B cell (primary cell): ENCODE data around the gene IRF1. TPM values are rescaled to one million over a fixed set of nuclear protein-coding genes. Genes with fewer than 3 reads are reported as not detected.

ENCODE experiments used
- ATAC-seq: fragments of 200-7000 bp; cut with Tn5 transposase; one replicate; pipeline ENCODE4 v1.10.0; 2021; ENCODE audit warnings: low read depth, mild to moderate bottlenecking, moderate number of reproducible peaks, moderate library complexity
- CTCF ChIA-PET: fragments of 350-600 bp; sonication (Branson Sonifier 250); formaldehyde crosslinking; loops from one replicate; lab custom pipeline; 2021; ENCODE audit warnings: antibody characterized with exemption, inconsistent platforms; lab: Charles Lee
- POLR2A ChIA-PET: fragments of 350-600 bp; sonication (Branson Sonifier 250); formaldehyde crosslinking; loops from one replicate; lab custom pipeline; 2021; ENCODE audit warnings: antibody characterized with exemption; lab: Charles Lee
- DNase-seq: peaks from one replicate; pipeline ENCODE4 v3.0.0; 2013
- H2AFZ ChIP-seq: 2 replicates; pipeline ENCODE4 v1.6.1; 2012; ENCODE audit warnings: mild to moderate bottlenecking, low read depth, low read length; ENCODE audit not compliant: insufficient read depth, poor library complexity, severe bottlenecking
- H3K27ac ChIP-seq, 2 donors: 1 replicate in 1 of 2; 2 replicates in 1 of 2; pipeline ENCODE4 v1.5.1; 2012 to 2013; ENCODE audit warnings: low read length in 2 of 2, mild to moderate bottlenecking in 2 of 2, moderate library complexity in 1 of 2
- H3K27me3 ChIP-seq, 4 experiments: fragments of 200-600 bp in 1 of 4; sonication (generic) in 1 of 4; replicated peaks in 1 of 4; 1 replicate in 2 of 4; 2 replicates in 2 of 4; pipeline versions ENCODE4 v1.6.1 to v1.7.0; 2013 to 2016; ENCODE audit warnings: low read length in 3 of 4, mild to moderate bottlenecking in 2 of 4, mixed read lengths in 1 of 4, moderate library complexity in 1 of 4; ENCODE audit not compliant: insufficient read depth in 4 of 4, control insufficient read depth in 3 of 4; ENCODE audit errors: control extremely low read depth in 1 of 4
- H3K36me3 ChIP-seq, 2 experiments: replicated peaks in 1 of 2; 1 replicate in 1 of 2; 2 replicates in 1 of 2; pipeline versions ENCODE4 v1.6.1 to v1.7.1; 2013; ENCODE audit warnings: low read length in 1 of 2; ENCODE audit not compliant: insufficient read depth in 2 of 2, control insufficient read depth in 1 of 2; ENCODE audit errors: control extremely low read depth in 1 of 2, extremely low read depth in 1 of 2
- H3K4me1 ChIP-seq, 2 donors: fragments of 200-600 bp in 1 of 2; sonication (generic) in 1 of 2; 1 replicate in 1 of 2; 2 replicates in 1 of 2; pipeline versions ENCODE4 v1.5.1 to v1.6.1; 2013 to 2017; ENCODE audit warnings: low read length in 2 of 2; ENCODE audit not compliant: control insufficient read depth in 2 of 2, insufficient read depth in 2 of 2
- H3K4me2 ChIP-seq: replicated peaks from 2 replicates; pipeline ENCODE3; 2012; ENCODE audit warnings: mild to moderate bottlenecking, low read depth, low read length; ENCODE audit not compliant: poor library complexity, severe bottlenecking
- H3K4me3 ChIP-seq, 5 experiments: fragments of 200-600 bp in 1 of 5; sonication (generic) in 1 of 5; 1 replicate in 3 of 5; 2 replicates in 2 of 5; pipeline versions ENCODE4 v1.5.1 to v1.7.0; 2011 to 2016; ENCODE audit warnings: low read length in 4 of 5, mild to moderate bottlenecking in 4 of 5, low read depth in 2 of 5, control low read depth in 1 of 5, moderate library complexity in 1 of 5; ENCODE audit not compliant: insufficient read depth in 1 of 5; ENCODE audit errors: control extremely low read depth in 1 of 5, extremely low read depth in 1 of 5
- H3K79me2 ChIP-seq: fragments of 200-600 bp; sonication (generic); one replicate; pipeline ENCODE4 v1.6.0; 2016; ENCODE audit warnings: low read length; ENCODE audit not compliant: control insufficient read depth, insufficient read depth
- H3K9ac ChIP-seq: fragments of 200-600 bp; sonication (generic); 2 replicates; pipeline ENCODE4 v1.6.1; 2017; ENCODE audit warnings: mild to moderate bottlenecking, low read length, moderate library complexity
- H3K9me3 ChIP-seq, 3 donors: one replicate each; pipeline versions ENCODE4 v1.6.1 to v1.7.1; 2013; ENCODE audit warnings: low read length in 2 of 3; ENCODE audit not compliant: control insufficient read depth in 2 of 3, insufficient read depth in 1 of 3; ENCODE audit errors: control extremely low read depth in 1 of 3
- H4K20me1 ChIP-seq: 2 replicates; pipeline ENCODE4 v1.6.0; 2012; ENCODE audit warnings: mild to moderate bottlenecking, low read length; ENCODE audit not compliant: insufficient read depth, control insufficient read depth, poor library complexity, severe bottlenecking
- H3K27ac Mint-ChIP-seq: one replicate; pipeline ENCODE4 v1.8.0; 2021; ENCODE audit warnings: mixed read lengths
- H3K27me3 Mint-ChIP-seq: one replicate; pipeline ENCODE4 v1.8.0; 2021; ENCODE audit warnings: mixed read lengths
- H3K4me1 Mint-ChIP-seq: one replicate; pipeline ENCODE4 v1.8.0; 2021; ENCODE audit warnings: mixed read lengths
- H3K4me3 Mint-ChIP-seq: one replicate; pipeline ENCODE4 v1.8.0; 2021; ENCODE audit warnings: mixed read lengths
- H3K9me3 Mint-ChIP-seq: one replicate; pipeline ENCODE4 v1.8.0; 2022; ENCODE audit warnings: mixed read lengths; ENCODE audit not compliant: insufficient read depth
- CTCF ChIP-seq: fragments of 200-600 bp; IDR thresholded peaks from one replicate; pipeline ENCODE4 v1.8.0; 2022; ENCODE audit warnings: antibody characterized with exemption, mild to moderate bottlenecking
- EZH2 ChIP-seq: IDR thresholded peaks from 2 replicates; pipeline ENCODE4 v1.6.1; 2012; ENCODE audit warnings: borderline replicate concordance, low read depth, mild to moderate bottlenecking, moderate library complexity, low read length; ENCODE audit not compliant: insufficient read depth, poor library complexity, severe bottlenecking
- WGBS: methylation state at CpG from one replicate; pipeline ENCODE4 v1.1.5; 2013; ENCODE audit warnings: missing lambda C conversion rate; ENCODE audit not compliant: insufficient coverage; 5-methylcytosine and 5-hydroxymethylcytosine counted together
- intact Hi-C: fragments of 100-400 bp; cut with micrococcal nuclease; formaldehyde crosslinking; loops from one replicate; pipeline ENCODE4 v1.10.0; 2022
- polyA plus RNA-seq: library from polyadenylated mRNA; depleted of rRNA; stranded (reverse); fragments of >200 nt; gene quantifications from 2 replicates; pipeline ENCODE4 v1.2.3, GENCODE V29; 2012
- total RNA-seq, 2 donors: library from RNA; stranded (reverse); fragments of 120-200 nt in 1 of 2; gene quantifications; 1 replicate in 1 of 2; 2 replicates in 1 of 2; pipeline versions ENCODE4 v1.2.3 to v1.2.4, GENCODE V29; 2013 to 2022

The IRF1 gene
- total and polyA plus RNA-seq, 2 donors (not counting 1 experiment from before 2014, with no cell fraction given), result 173 to 306 TPM

GRCh38 chr5:132498686-132499271 is 8.2 kb upstream of the IRF1 start:
- no peaks in the 10 kb centered on the region for H3K27me3 ChIP-seq
- intact Hi-C loops, result loop anchor here (10.0 kb wide), 1 partner anchor 864 kb away; the partner anchor contains the start of gene RAPGEF6
- Mint-ChIP-seq H3K4me3 (no peak overlapping the region), H3K4me1 (peaks cover 54% of the 10 kb centered on the region), H3K27me3 (no peaks in the 10 kb centered on the region), H3K27ac (peak overlapping the region; percentile 97), H3K9me3 (no peaks in the 10 kb centered on the region)
- peak overlapping the region; percentile 6 to 85 for H3K27ac ChIP-seq
- peaks cover 37 to 47% of the 10 kb centered on the region in 2 donors for H3K4me1 ChIP-seq
- H2AFZ ChIP-seq, result no peak overlapping the region
- ChIA-PET CTCF (interaction anchor here (1.0 to 13.8 kb wide), 13 partner anchors 9 to 321 kb away, joined by 3 to 528 read pairs (median 38); partner anchors contain the start of gene IRF1), POLR2A (interaction anchor here (1.0 to 4.7 kb wide), 7 partner anchors 9 to 93 kb away, joined by 3 to 57 read pairs (median 4); partner anchors contain the start of gene IRF1)
- WGBS, result 71% methylated on average over 3 of the region's 4 CpGs
- TF ChIP-seq CTCF, result no peak
- TF ChIP-seq EZH2, result no peak
- H3K4me2 ChIP-seq, result no peak overlapping the region
- H3K36me3 ChIP-seq, result no peaks in the 10 kb centered on the region
- H3K79me2 ChIP-seq, result peaks cover 8% of the 10 kb centered on the region
- no peak overlapping the region for H3K4me3 ChIP-seq
- no peaks in the 10 kb centered on the region for H3K9me3 ChIP-seq
- H3K9ac ChIP-seq, result no peak overlapping the region
- no peak for ATAC-seq
- DNase-seq, result peak; percentile 32
- no peaks in the 10 kb centered on the region for H4K20me1 ChIP-seq

GRCh38 chr5:132498152-132498551 is 7.6 kb upstream of the IRF1 start:
- intact Hi-C loops, result loop anchor here (10.0 kb wide), 1 partner anchor 863 kb away; the partner anchor contains the start of gene RAPGEF6

More at GRCh38 chr5:132498152-132498551, 7.6 kb upstream of the IRF1 start:
- Histone ChIP-seq H3K27me3 (no peaks in the 10 kb centered on the region), H2AFZ (no peak overlapping the region), H4K20me1 (no peaks in the 10 kb centered on the region), H3K9ac (no peak overlapping the region), H3K27ac (peak overlapping the region; percentile 85 to 95), H3K36me3 (no peaks in the 10 kb centered on the region), H3K79me2 (peaks cover 7% of the 10 kb centered on the region), H3K4me1 (peaks cover 41 to 53% of the 10 kb centered on the region in 2 donors), H3K4me2 (no peak overlapping the region), H3K4me3 (no peak overlapping the region), H3K9me3 (no peaks in the 10 kb centered on the region)
- Mint-ChIP-seq H3K4me1 (peaks cover 61% of the 10 kb centered on the region), H3K9me3 (no peaks in the 10 kb centered on the region), H3K27me3 (no peaks in the 10 kb centered on the region), H3K27ac (peak overlapping the region; percentile 97), H3K4me3 (no peak overlapping the region)
- TF ChIP-seq EZH2, result no peak
- no peak for TF ChIP-seq CTCF
- POLR2A ChIA-PET, result interaction anchor here (1.0 to 4.7 kb wide), 7 partner anchors 8 to 87 kb away, joined by 3 to 57 read pairs (median 9); partner anchors contain the start of gene IRF1
- ATAC-seq (no peak), DNase-seq (peak; percentile 33)
- 94% methylated on average over 3 of the region's 3 CpGs for WGBS
- CTCF ChIA-PET, result interaction anchor here (1.0 to 13.8 kb wide), 12 partner anchors 8 to 322 kb away, joined by 3 to 528 read pairs (median 41); partner anchors contain the start of gene IRF1
